ENCODE data around the gene RGL1.

- TF ChIP-seq CTCF (IDR thresholded peaks at IDR 0.05) (no peak), POLR2AphosphoS5 (IDR thresholded peaks at IDR 0.05; ENCODE audit: low read depth, low read length) (no peak), SIN3A (IDR thresholded peaks at IDR 0.05; ENCODE audit: borderline replicate concordance, insufficient read depth, low read depth, low read length) (no peak)
These were observed 34.7 kb upstream of the RGL1 start for GRCh38 chr1:183769956-183770815.
